ENCODE results near the gene GRHL3.

DNA sequence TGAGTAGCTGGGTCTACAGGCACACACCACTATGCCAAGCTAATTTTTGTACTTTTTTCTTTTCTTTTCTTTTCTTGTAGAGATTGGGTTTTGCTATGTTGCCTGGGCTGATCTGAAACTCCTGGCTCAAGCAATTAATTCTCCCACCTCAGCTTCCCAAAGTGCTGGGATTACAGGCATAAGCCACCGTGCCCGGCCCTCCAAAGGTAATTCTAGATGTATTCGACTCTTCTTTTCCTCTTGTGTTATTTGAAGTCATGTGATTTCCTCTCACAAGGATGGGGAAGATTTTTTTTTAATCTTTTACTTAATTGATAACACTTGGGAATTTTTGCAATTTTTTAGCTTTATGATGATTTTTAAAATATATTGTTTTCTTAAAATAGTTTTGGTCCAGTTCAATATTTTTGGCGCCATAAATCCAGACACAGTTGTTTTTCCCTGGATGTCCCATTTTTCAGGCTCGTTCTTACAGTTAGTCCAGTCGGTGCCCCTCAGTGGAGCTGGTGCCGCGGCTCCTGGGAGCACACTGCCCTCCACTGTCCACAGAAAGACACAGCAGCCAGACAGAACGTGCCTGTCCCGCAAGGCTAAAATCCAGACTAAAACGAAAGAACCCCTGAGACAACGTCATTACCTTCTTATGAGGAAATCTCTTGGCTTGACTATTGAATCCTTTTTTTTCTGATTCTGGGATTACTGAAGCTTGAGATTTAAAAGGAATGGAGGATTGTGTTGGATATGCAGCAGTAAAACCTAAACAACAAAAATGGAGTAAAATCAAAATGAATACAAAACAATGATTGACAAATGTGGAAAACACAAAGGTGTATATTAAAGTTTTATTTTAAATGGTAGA lies 72.0 kb downstream of the GRHL3 start:
- TF ChIP-seq, protein P1, sequence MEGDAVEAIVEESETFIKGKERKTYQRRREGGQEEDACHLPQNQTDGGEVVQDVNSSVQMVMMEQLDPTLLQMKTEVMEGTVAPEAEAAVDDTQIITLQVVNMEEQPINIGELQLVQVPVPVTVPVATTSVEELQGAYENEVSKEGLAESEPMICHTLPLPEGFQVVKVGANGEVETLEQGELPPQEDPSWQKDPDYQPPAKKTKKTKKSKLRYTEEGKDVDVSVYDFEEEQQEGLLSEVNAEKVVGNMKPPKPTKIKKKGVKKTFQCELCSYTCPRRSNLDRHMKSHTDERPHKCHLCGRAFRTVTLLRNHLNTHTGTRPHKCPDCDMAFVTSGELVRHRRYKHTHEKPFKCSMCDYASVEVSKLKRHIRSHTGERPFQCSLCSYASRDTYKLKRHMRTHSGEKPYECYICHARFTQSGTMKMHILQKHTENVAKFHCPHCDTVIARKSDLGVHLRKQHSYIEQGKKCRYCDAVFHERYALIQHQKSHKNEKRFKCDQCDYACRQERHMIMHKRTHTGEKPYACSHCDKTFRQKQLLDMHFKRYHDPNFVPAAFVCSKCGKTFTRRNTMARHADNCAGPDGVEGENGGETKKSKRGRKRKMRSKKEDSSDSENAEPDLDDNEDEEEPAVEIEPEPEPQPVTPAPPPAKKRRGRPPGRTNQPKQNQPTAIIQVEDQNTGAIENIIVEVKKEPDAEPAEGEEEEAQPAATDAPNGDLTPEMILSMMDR (IDR thresholded peaks at IDR 0.05; ENCODE audit: insufficient read depth, low read depth, low read length) = peak; percentile 98
- no peak for TF ChIP-seq EZH2 (IDR thresholded peaks at IDR 0.05; ENCODE audit: insufficient read depth, low read length)
